Measurements from ENCODE around the gene PTGIR.

DNA sequence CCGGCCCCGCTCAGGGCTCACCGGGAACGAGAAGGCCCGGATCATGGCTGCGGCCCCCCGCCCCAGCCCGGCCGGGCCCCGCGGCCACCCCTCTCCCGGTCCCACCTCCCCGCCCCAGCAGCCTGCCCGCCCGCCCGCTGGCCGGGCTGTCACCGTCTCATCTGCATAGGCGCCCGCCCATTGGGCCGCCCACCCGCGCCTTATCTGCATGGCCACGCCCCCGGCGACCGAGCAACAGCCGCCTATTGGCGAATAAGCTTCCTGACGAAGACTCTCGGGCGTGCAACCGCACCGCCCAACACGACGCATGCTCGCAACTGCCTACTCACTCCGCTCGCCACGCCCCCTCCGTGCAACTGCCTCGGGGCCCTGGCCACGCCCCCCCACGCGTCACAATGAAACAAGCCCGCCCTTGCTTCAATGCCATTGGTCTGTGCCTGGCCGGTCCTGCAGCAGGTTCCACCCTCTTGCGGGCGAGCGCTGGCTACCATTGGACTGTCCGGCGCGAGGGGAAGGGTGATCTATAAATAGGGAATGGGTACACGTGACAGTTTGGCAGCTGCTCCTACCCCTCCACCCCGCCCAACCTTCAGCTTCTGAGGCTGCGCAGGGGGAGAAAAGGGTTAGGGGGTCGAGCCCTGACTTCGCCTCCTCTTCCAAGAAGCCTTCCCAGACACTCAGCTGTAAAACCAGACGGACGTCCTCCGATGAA lies 36.3 kb upstream of the PTGIR start, which contains the start of gene DACT3:
- TF ChIP-seq POLR2AphosphoS5 (IDR thresholded peaks at IDR 0.05; ENCODE audit: low read depth, low read length) = no peak
- TF ChIP-seq, protein P1, sequence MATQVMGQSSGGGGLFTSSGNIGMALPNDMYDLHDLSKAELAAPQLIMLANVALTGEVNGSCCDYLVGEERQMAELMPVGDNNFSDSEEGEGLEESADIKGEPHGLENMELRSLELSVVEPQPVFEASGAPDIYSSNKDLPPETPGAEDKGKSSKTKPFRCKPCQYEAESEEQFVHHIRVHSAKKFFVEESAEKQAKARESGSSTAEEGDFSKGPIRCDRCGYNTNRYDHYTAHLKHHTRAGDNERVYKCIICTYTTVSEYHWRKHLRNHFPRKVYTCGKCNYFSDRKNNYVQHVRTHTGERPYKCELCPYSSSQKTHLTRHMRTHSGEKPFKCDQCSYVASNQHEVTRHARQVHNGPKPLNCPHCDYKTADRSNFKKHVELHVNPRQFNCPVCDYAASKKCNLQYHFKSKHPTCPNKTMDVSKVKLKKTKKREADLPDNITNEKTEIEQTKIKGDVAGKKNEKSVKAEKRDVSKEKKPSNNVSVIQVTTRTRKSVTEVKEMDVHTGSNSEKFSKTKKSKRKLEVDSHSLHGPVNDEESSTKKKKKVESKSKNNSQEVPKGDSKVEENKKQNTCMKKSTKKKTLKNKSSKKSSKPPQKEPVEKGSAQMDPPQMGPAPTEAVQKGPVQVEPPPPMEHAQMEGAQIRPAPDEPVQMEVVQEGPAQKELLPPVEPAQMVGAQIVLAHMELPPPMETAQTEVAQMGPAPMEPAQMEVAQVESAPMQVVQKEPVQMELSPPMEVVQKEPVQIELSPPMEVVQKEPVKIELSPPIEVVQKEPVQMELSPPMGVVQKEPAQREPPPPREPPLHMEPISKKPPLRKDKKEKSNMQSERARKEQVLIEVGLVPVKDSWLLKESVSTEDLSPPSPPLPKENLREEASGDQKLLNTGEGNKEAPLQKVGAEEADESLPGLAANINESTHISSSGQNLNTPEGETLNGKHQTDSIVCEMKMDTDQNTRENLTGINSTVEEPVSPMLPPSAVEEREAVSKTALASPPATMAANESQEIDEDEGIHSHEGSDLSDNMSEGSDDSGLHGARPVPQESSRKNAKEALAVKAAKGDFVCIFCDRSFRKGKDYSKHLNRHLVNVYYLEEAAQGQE (IDR thresholded peaks at IDR 0.05; ENCODE audit: insufficient read depth in 1 of 2, low read depth in 2 of 2, low read length in 2 of 2) = no peak
